OCI-M1 (cell line): ENCODE data around the gene XYLB.

Source experiments
- DNase-seq: peaks from one replicate; lab custom pipeline; 2025; lab: John Stamatoyannopoulos, UW

Gene XYLB

DNA sequence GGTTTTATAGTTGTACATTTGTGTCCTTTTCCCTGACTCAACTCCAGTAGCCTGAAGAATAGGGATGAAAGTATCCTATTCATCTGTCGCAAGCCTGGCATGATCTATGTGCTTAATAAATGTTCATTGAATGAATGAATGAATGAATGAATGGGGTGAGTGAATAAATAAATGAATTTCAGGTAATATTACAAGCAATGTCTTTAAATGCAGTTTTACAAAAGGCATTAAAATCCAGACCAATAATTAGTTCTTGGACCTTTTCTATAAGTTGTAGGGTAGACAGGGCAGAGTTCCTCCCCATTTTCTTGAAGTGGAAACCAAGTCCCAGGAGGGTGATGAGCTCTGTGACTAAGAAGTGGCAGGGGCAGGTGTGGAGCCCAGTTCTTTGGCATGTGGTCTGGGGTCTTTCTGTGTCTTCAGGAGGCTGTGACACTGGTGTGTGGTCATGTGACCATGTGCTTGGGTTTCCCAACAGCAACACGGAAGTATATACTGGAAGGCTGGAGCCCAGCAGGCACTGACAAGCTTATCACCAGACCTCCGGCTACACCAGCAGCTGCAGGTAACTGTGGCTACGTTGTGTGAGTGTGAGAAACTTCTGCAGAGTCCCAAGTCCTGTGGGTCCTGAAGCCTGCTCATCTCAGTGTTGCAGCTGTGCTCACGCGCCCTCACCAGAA, 18.3 kb downstream of the XYLB start:
- DNase-seq: no peak

DNA sequence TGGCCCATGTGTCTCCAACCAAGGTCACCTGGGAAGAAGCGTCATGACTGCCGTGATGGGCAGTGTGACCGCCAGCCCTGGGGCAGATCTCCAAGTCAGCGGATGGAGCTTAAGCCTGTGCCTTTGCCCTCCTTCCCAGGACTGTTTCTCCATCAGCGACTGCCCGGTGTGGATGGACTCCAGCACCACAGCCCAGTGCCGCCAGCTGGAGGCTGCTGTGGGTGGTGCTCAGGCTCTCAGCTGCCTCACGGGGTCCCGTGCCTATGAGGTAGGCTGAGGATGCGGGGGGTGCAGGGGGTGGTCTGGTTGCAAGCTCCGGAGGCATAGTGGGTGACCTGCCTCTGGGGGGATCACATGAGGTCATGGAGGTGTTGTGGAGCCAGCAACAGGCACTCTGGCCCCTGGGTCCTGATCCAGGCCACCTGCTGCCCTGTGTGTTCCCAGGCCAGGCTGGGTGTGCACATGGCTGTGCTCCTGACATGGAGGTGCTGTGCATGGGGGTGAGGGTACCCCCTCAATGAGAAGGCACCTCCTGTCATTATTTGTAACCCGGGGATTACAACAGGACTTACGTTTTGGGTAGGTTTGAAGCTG, 19.0 kb downstream of the XYLB start:
- DNase-seq: no peak

DNA sequence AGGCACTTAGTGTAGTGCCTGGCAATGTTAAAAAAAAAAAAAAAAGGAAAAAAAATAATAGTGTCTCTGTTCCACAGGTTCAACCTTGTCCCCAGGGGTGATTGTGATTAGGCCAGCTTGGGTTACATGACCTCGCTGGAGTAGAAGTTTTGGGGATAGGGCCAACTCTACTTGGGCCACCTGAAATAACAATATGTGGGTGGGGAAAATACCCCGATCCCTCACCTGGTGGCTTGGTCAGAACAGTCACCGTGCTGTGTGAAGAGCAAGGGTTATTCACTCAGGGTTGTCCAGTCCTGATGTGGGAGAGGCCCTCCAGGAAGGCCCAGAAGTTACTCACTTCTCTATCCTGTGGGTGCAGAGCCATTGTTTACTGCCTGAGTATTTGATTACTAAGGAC, 19.5 kb downstream of the XYLB start:
- no peak for DNase-seq

DNA sequence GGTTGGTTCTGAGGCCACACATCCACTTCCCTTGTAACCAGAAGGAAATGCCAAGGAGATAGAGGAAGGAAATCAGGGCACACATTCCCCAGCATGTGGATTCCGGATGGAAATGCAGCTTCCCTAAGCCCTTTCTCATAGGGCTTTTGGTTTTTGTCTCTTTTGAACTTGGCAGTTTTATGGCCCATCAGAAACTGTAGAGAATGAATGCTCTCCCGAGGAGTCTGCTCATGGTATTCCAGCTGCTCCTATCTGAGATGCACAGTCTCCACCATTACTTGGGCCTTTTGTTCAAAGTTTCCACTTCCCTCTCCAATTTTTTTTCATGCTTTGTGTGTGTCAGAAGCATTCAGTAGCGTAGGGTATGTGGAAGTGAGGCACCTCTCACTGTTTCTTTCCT, 21.2 kb downstream of the XYLB start:
- no peak for DNase-seq

DNA sequence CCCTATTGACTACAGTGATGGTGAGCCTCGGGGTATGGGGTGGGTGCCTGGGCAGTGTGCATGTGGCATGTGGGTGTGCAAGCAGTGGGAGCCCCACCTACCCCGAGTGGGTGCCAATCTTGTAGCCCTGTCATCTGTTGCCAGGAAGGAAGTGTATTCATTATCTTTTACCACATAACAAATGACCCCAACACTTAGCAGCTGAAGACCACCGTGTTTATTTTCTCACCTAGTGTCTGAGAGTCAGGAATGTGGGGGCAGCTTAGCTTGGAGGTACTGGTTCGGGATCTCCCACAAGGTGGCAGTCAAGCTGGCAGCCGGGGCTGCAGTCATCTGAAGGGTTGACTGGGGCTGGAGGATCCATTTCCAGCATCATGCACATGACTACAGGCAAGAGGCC, 21.7 kb downstream of the XYLB start:
- DNase-seq: no peak

DNA sequence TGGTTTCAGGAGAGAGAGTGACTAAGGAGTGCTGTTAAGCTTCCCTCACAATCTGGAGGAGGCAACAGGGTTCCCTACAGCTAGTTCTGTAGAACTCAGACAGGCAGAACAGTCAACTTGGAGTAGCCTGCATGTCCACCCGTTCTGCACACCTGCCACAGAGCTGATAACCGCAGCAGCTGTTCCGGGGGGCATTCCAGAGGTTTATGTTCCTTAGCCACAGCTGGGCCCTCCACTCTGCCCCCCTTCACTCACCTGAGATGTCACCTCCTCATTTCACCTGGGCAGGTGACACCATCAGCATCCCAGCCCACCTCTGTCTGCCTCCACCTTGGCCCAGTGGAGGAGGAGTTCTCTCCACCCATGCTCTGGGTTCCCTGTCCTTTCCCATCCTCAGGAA, 22.6 kb downstream of the XYLB start:
- no peak for DNase-seq

DNA sequence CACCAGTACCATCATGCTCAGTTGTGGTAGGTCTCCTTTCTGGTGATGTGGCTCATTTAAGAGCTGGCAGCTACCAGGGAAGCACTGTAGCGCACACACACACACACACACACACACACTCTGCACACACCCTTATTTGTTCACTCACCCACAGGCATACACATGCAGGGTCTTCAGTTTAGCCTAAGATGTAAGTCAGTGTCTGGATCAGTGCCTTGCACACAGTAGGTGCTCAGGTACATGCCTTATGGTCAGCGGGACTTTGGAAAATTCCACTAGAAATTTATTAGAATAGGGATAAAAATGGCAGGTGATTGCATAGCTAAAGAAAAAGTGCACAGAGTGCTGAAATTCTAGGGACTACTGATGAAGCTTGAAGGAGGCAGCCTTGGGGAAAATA, 23.6 kb downstream of the XYLB start:
- DNase-seq: no peak

DNA sequence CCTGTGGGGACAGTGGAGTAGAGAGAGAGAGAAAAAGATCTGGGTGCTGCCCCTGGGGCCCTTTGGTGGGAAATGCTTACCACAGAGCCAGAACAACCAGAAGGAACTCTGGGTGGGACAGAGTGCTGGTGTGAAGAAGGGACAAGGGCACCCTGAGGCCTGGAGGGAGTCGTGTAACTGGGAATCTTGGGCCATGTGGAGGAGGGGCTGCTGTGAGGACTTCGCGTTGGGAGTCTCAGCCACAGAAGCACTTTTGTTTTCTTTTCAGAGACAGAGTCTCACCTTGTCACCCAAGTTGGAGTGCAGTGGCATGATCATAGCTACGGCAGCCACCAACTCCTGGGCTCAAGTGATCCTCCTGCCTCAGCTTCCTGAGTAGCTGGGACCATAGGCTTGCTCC, 24.3 kb downstream of the XYLB start:
- DNase-seq: no peak

DNA sequence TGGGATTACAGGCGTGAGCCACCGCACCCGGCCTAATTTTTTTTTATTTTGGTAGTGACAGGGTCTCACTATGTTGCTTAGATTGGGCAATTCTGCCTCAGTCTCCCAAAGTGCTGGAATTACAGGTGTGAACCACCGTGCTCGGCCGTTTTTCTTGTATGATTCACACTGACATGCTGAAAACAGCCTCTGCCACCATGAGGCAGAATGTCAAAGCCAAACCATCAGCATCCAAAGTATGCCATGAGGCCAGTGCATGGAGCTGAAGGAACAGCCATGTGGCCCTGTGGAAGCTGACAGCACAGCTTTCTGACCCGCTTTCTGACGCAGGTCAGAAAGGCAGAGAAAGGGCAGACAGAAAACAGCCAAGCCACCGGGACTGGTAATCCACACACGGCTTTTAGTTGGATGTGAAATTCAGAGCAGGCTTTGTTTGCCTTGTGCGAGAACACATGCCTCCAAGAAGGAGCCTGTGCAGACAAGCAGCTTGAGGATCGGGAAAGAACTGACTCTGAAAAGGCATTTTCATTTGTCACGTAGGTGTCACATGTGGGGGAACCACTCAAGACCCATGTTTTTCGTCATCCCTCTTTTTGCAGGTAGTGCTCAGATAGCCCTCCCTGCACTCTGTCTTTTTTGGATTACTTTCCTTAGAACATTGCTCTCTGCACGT, 25.1 kb downstream of the XYLB start:
- DNase-seq: no peak

DNA sequence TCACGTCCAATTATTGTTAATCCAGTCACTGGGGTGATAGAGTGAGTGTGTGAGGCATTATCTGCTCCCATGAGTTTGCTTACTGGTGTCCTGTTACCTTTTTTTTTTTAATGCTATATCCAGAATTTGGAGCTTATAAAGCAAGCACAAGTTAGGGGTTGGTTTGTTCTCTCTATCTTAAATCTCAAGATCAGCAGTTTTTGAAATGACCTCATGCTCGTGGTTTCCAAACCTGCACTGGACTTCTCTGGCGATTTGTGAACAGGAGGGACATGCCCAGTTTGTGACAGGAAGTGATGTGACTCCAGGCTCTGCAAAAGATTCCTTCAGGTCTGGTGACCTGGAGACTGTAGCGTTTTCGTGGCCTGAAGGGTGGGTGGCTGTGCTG, 25.6 kb downstream of the XYLB start:
- DNase-seq: no peak

DNA sequence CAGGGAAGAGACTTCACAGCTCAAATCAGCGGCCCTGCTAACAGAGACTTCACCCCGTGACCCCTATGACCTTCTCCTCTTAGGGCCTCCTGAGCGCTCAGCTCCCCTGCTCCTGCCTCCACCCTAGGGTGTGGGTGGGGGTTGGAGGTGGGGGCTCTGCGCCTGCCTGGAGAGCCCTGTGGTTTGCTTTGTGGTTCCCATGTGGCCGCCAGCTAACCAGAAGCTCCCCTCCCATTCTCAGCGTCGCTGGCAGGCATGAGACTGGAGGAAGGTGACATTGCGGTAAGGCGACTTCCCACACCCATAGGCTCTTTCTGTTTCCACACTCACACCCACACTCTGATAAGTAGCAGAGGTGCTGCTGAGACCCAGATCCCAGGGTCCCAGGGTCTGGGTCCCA, 27.6 kb downstream of the XYLB start:
- peak; percentile 82 for DNase-seq

DNA sequence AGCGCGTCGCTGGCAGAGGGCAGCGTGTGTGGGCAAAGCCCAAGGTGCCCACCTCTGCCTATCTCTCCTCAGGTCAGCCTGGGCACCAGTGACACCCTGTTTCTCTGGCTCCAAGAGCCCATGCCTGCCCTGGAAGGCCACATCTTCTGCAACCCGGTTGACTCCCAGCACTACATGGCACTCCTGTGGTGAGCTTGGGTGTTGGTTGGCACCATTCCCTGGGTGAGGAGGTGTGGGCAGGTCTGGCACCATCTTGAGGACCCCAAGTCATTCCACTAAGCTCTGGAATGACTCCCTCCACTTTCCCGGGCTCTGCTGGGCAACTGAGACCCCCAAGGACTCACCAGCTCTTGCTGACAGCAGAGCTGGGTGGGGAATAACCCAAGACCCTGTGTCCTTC, 28.5 kb downstream of the XYLB start:
- DNase-seq: no peak

DNA sequence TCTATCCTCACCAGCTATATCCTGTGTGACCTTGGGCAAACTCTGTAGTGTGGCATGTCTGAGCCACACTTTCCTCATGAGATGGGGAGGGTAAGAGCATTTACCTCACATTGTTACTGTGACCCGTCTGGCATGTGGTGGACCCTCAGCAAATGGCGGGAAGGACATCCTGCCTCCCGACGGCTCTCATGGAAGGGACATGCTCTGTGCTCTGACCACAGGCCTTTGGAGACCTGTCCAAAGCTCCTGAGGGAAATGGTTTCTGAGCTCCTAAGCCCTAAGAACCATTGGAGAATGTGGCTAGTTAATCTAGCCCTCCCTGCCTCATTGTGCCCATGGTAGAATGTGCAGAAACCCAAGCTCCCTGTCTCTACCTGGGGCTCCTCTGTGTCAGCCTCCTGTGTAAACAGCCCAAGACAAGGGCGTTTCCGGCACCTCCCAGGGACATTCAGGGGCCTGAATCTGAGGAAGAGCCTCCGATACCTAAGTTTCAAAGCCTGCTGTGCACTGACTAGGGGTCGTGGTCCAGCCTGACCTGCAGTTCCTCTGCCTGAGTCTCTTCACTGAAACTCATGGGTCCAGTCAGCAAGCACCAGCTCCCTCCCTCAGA, 29.0 kb downstream of the XYLB start:
- no peak for DNase-seq

DNA sequence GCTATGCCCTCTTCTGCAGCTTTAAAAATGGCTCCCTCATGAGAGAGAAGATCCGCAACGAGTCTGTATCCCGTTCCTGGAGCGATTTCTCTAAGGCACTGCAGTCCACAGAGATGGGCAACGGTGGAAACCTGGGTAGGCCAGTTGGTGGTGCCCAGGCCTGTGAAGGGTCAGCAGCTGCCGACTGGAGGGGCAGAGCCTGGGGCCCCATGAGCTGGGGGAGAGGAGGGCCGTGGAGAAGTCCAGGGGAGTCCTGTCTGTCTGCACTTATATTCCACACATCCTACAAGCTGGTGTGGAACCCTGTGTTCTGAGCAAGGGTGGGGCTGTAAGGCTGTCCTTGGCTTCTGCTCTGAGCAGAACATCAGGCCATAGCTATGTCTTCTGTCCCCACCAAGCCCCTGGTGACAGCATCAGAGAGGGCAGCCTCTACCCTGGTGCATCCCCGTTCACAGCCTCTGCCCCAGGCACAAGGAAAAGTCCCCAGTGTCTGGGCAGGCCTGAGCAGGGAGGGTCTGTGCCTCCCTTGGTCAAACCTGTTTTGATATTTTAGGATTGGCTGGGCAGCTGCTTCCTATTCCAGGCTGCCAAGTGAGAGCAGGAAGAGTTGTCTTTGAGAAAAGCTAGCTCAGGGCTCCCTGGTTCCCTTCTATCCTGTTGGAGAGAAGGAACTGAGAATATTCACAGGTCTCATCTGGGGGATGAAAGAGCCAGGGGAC, 29.7 kb downstream of the XYLB start:
- DNase-seq: no peak

DNA sequence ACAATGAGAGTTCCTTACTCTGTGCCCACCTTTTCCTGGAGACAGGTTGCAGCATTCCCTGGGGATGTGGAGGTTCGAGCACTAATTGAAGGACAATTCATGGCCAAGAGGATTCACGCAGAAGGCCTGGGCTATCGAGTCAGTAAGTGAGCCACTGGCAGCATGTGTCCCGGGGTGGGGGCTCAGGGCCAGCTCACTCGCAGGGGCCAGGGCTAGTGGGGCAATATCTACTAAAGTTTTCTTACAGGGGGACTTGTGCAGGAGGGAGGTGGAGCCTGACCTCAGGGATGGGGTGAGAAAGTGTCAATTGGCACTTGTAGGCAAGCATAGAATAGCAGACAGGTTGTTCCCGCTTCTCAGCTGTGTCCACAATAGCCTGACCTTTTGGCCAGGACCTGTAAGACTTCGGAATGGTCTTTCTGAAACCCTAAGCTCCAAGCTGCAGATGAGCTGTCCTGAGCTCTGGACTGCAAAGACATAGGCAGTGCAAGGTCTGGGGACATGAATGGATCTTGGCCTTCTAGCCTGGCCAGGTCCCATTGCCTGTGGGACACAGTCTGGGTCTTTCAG, 32.7 kb downstream of the XYLB start:
- no peak for DNase-seq

DNA sequence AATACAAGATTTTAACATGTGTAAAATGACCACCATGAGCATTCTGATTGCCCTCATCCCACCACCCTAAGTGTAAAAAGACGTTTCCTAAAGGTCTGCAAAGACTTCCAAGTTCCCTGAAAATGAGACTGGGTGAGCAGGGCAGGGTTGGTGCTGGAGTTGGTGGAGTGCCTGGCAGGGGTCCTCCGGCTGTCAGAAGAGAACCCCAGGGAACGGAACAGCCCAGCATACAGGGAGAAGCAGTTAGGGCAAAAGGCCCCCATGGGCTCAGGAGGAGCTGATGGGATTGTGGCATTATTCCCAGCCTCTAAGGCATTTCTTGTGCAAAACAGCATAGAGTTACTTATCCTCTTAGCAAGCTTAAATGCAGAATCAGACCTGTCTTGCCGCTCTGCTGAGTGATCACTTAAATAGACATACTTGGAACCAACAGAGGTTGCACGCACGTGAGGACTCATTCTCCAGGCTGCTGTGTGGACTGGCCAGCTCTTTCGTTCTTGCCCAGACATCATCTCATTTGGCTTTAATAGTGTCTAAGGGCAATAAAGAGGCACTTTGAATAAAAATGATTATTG, 36.0 kb downstream of the XYLB start:
- no peak for DNase-seq

DNA sequence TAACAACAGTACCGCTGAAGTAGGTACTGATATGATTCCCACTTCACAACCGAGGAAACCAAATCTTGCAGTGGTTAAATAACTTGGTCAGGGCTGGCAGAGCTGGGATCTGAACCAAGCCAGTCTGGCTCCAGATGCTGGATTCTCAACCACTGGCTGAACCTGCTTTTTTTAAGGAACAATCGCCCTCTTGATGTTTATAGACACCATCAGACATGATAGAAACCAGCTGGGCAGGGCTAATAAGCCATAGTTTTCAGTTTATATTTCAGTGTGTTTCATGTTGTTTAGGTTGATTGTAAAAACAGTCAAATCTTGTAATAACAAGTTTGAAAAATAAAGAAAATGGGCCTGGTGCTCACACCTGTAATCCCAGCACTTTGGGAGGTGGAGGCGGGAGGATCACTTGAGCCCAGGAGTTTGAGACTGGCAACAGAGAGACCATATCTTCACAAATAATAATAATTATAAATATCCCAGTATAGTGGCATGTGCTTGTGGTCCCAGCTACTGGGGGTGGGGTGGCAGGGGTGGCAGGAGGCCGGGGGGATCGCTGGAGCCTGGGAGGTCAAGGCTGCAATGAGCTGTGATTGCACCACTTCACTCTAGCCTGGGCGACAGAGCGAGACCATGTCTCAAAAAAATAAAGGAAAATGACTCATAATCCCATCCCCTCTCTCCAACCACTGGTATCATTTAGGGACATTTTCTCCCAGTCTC, 36.7 kb downstream of the XYLB start:
- DNase-seq: no peak

DNA sequence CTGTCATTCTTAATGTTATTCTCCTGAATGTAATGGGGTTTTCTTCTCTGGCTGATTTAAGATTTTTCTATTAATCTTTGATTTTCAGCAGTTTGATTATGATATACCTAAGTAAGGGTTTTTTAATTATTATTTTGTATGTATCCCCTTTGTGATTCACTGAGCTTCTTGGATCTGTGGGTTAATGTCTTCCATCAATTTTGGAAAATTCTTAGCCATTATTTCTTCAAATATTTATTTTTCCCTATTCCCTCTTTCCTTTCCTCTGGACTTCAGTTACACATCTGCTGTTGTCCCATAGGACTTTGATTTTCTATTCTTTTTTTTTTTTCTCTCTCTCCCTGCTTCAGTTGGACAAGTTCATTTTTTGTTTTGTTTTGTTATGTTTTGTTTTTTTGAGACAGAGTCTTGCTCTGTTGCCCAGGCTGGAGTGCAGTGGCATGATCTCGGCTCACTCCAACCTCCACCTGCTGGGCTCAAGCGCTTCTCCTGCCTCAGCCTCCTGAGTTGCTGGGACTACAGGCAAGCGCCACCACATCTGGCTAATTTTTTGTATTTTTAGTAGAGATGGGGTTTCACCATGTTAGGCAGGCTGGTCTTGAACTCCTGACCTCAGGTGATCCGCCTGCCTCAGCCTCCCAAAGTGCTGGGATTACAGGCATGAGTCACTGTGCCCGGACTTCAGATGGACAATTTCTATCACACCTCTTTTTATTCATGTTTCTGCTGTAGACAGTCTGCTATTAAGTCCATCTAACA, 40.6 kb downstream of the XYLB start:
- no peak for DNase-seq

DNA sequence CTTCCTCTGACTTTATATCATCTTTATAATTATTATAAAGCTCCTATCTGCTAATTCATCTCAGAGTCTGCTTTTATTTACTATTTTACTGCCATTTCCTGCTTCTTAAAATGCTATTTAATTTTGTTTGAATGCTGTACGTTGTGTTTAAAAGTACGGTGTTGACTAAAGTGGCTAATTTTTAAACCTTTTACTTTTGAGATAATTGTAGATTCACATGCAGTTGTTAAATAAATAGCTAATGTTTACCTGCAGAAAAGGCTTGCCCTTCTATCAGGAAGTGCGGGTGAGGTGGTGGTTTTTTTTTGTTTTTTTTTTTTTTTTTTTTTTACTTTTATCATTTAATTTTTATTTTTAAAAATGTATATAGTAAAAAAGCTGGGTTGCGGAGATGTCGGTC, 41.3 kb downstream of the XYLB start:
- DNase-seq: no peak

DNA sequence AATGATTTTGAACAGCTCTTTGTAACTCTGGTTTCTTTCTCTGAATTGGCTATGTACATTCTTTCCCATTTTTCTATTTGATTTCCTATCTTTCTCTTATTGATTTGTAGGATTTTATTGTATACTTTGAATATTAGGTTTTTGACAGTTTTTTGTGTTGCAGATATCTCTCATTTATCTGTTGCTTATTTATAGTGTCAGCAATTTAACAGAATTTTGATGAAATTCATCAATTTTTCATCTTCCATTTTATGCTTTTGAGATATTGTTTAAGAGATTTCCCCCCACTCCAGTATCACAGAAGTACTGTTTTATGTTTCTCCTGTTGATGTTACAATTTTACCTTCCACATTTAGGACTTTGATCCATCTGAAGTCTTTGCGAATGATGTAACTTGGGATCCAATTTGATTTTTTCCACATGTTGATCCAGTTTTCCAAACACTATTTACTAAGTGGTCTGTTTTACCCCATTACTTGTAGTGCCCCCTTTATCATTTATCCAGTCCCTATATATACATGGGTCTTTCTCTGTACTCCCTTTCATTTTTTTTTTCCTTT, 46.1 kb downstream of the XYLB start:
- no peak for DNase-seq
